LHCN-M2 (cell line): Measurements from ENCODE around the gene AFF1. TPM values are rescaled to one million over a fixed set of nuclear protein-coding genes. Genes with fewer than 3 reads are reported as not detected.
"Not testable (repeated sequence)": the region's sequence is repeated elsewhere in the genome, so short reads cannot be mapped to it uniquely, and the experiment has no call there.

Experiments
- DNase-seq: peaks from one replicate; pipeline ENCODE4 v3.0.0-alpha.2; 2012; ENCODE audit warnings: low read depth
- total RNA-seq: library from RNA; depleted of rRNA; stranded (reverse); fragments of >200 nt; gene quantifications from 2 replicates; pipeline ENCODE4 v1.2.3, GENCODE V29; 2014

The AFF1 gene
- total RNA-seq, 1 experiment from 2014 or later = 7.1 TPM

- no peak for DNase-seq
Observed at GRCh38 chr4:87009095-87009648, 74.4 kb downstream of the AFF1 start.

- no peak for DNase-seq
Observed at GRCh38 chr4:87010192-87010591, 75.4 kb downstream of the AFF1 start.

- peak; percentile 87 for DNase-seq
Observed at GRCh38 chr4:87011340-87012034, 76.7 kb downstream of the AFF1 start.

GRCh38 chr4:87012265-87012953, 77.6 kb downstream of the AFF1 start:
- DNase-seq = no peak

- DNase-seq = not testable (repeated sequence)
Observed at GRCh38 chr4:87012954-87013308, 78.1 kb downstream of the AFF1 start.

GRCh38 chr4:87014284-87014782, 79.5 kb downstream of the AFF1 start:
- no peak for DNase-seq

- DNase-seq = no peak
Observed at GRCh38 chr4:87015416-87015815, 80.6 kb downstream of the AFF1 start.

GRCh38 chr4:87017580-87018342, 83.0 kb downstream of the AFF1 start:
- no peak for DNase-seq

- DNase-seq = no peak
Observed at GRCh38 chr4:87018753-87019152, 83.9 kb downstream of the AFF1 start.

- no peak for DNase-seq
Observed at GRCh38 chr4:87019246-87019791, 84.5 kb downstream of the AFF1 start.

- DNase-seq = no peak
Observed at GRCh38 chr4:87019898-87020297, 85.1 kb downstream of the AFF1 start.

- no peak for DNase-seq
Observed at GRCh38 chr4:87024201-87024600, 89.4 kb downstream of the AFF1 start.

GRCh38 chr4:87025023-87025613, 90.3 kb downstream of the AFF1 start:
- no peak for DNase-seq

GRCh38 chr4:87025614-87026041, 90.8 kb downstream of the AFF1 start:
- no peak for DNase-seq

- no peak for DNase-seq
Observed at GRCh38 chr4:87026800-87027495, 92.1 kb downstream of the AFF1 start.

- no peak for DNase-seq
Observed at GRCh38 chr4:87029356-87029755, 94.5 kb downstream of the AFF1 start.

- DNase-seq = no peak
Observed at GRCh38 chr4:87030124-87030523, 95.3 kb downstream of the AFF1 start.

- no peak for DNase-seq
Observed at GRCh38 chr4:87030755-87031441, 96.1 kb downstream of the AFF1 start.

GRCh38 chr4:87031920-87032319, 97.1 kb downstream of the AFF1 start:
- DNase-seq = no peak

- DNase-seq = peak; percentile 52
Observed at GRCh38 chr4:87032884-87033533, 98.2 kb downstream of the AFF1 start.
